Bronchus fibroblast of lung (primary cell): ENCODE data around the gene TIE1. TPM values are rescaled to one million over a fixed set of nuclear protein-coding genes. Genes with fewer than 3 reads are reported as not detected.

Source experiments
- total RNA-seq: library from RNA; depleted of rRNA; stranded (reverse); fragments of >200 nt; gene quantifications from 2 replicates; pipeline ENCODE4 v1.2.3, GENCODE V29; 2015

The TIE1 gene
- 0.34 and 1.2 TPM in 2 replicates for total RNA-seq

GRCh38 chr1:43300378-43301094 is at the start of gene TIE1:
Gene TIE1 (plus strand): TSS chr1:43300982. CDS start chr1:43301072, 90 bp downstream.

GRCh38 chr1:43269627-43270375 is 31.0 kb upstream of the TIE1 start, which contains the start of gene TMEM125:
Gene TMEM125 (plus strand): TSS chr1:43269983. CDS start chr1:43272723, 2,740 bp downstream.

GRCh38 chr1:43285269-43285990 is 15.4 kb upstream of the TIE1 start, which contains the start of gene C1orf210:
Gene C1orf210 (minus strand): TSS chr1:43285581. CDS start chr1:43283270, 2,311 bp downstream.

GRCh38 chr1:43337588-43337987 is 36.8 kb downstream of the TIE1 start, which contains the start of gene MPL:
Gene MPL (plus strand): TSS chr1:43337818. CDS start chr1:43337849, 31 bp downstream.

GRCh38 chr1:43358746-43359693 is 58.2 kb downstream of the TIE1 start, which contains the start of gene CDC20:
Gene CDC20 (plus strand): TSS chr1:43358981. CDS start chr1:43359216, 235 bp downstream.

GRCh38 chr1:43367904-43368645 is 67.3 kb downstream of the TIE1 start, which contains the start of gene ELOVL1:
Gene ELOVL1 (minus strand): TSS chr1:43368011. CDS start chr1:43365609, 2,402 bp downstream.

Other genes with a start within 250 kb of the TIE1 start
- gene EBNA1BP2, start 128.7 kb upstream of the TIE1 start, total RNA-seq = 145 and 149 TPM in 2 replicates
- gene CFAP57, start 128.7 kb upstream of the TIE1 start, total RNA-seq = 0.15 TPM in 1 of 2 replicates, not detected in the other
- gene TMEM125, start 31.0 kb upstream of the TIE1 start, total RNA-seq = not detected in 2 replicates
- not detected in 2 replicates for gene C1orf210, start 15.4 kb upstream of the TIE1 start, total RNA-seq
- under 0.01 TPM in 1 of 2 replicates, not detected in the other for gene MPL, start 36.8 kb downstream of the TIE1 start, total RNA-seq
- gene CDC20, start 58.0 kb downstream of the TIE1 start, total RNA-seq = 183 and 220 TPM in 2 replicates
- gene ELOVL1, start 67.0 kb downstream of the TIE1 start, total RNA-seq = 107 and 116 TPM in 2 replicates
- gene MED8, start 88.8 kb downstream of the TIE1 start, total RNA-seq = 71.8 and 72.6 TPM in 2 replicates
- 9.8 and 12.3 TPM in 2 replicates for gene SZT2, start 88.9 kb downstream of the TIE1 start, total RNA-seq
- 63.2 and 71.1 TPM in 2 replicates for gene HYI, start 152.9 kb downstream of the TIE1 start, total RNA-seq
- gene PTPRF, start 229.9 kb downstream of the TIE1 start, total RNA-seq = 54.3 and 56.8 TPM in 2 replicates